AG04449 (cell line): Measurements from ENCODE around the gene FKRP.

Experiments used
- CTCF ChIA-PET: fragments of 350-600 bp; formaldehyde crosslinking; extraction: SDS; loops from one replicate; lab custom pipeline; 2021; ENCODE audit warnings: antibody characterized with exemption; lab: Yijun Ruan, JAX
- POLR2A ChIA-PET: fragments of 400-600, 350-600 bp; formaldehyde crosslinking; extraction: SDS; loops from one replicate; lab custom pipeline; 2020; ENCODE audit warnings: antibody characterized with exemption, inconsistent platforms; lab: Yijun Ruan, JAX
- DNase-seq: peaks from one replicate; pipeline ENCODE4 v3.0.0-alpha.2; 2010; ENCODE audit warnings: low read depth, low spot score
- H3K4me3 ChIP-seq: 2 replicates; pipeline ENCODE4 v1.5.1; 2011; ENCODE audit warnings: low read depth, mild to moderate bottlenecking, control low read depth, low read length
- CTCF ChIP-seq: IDR thresholded peaks from one replicate; pipeline ENCODE4 v1.5.1; 2011; ENCODE audit warnings: mild to moderate bottlenecking, moderate library complexity, low read length, control low read depth, inconsistent platforms; ENCODE audit not compliant: insufficient read depth; ENCODE audit errors: missing control alignments

The FKRP gene

GRCh38 chr19:46745521-46746280, at the start of gene FKRP:
FKRP (plus strand) TSS chr19:46746057; CDS start chr19:46755451, 9,394 bp downstream.
- no peak for DNase-seq
- TF ChIP-seq CTCF, result no peak
- H3K4me3 ChIP-seq, result peak within 1 kb of the TSS; percentile 91
- POLR2A ChIA-PET, result interaction anchor here (1.6 kb wide), 1 partner anchor 15 kb away, joined by 3 read pairs; no protein-coding TSS in a partner anchor
- CTCF ChIA-PET, result interaction anchor here (1.1 to 9.4 kb wide), 7 partner anchors 9 to 131 kb away, joined by 3 to 138 read pairs (median 5); no protein-coding TSS in a partner anchor

GRCh38 chr19:46696866-46697203, 49.0 kb upstream of the FKRP start:
- POLR2A ChIA-PET, result no interaction called here

GRCh38 chr19:46697204-46697960, 48.5 kb upstream of the FKRP start:
- DNase-seq, result no peak
- TF ChIP-seq CTCF, result no peak
- POLR2A ChIA-PET, result no interaction called here
- CTCF ChIA-PET, result interaction anchor here (0.9 to 4.6 kb wide), 7 partner anchors 10 to 84 kb away, joined by 3 to 21 read pairs (median 3); no protein-coding TSS in a partner anchor
- no peak overlapping the region for H3K4me3 ChIP-seq

More at GRCh38 chr19:46696866-46697203, 49.0 kb upstream of the FKRP start:
- CTCF ChIA-PET, result interaction anchor here (0.9 to 4.6 kb wide), 7 partner anchors 8 to 83 kb away, joined by 3 to 21 read pairs (median 4); no protein-coding TSS in a partner anchor
- no peak for DNase-seq
- TF ChIP-seq CTCF, result no peak
- no peak overlapping the region for H3K4me3 ChIP-seq

- ChIA-PET CTCF (interaction anchor here (1.2 to 4.6 kb wide), 3 partner anchors 9 to 30 kb away, joined by 3 to 21 read pairs (median 10); no protein-coding TSS in a partner anchor), POLR2A (interaction anchor here (0.7 kb wide), 1 partner anchor 39 kb away, joined by 4 read pairs; no protein-coding TSS in a partner anchor)
- TF ChIP-seq CTCF, result no peak
- no peak overlapping the region for H3K4me3 ChIP-seq
- no peak for DNase-seq
These were observed 47.2 kb upstream of the FKRP start for GRCh38 chr19:46698395-46699321.

- no peak for TF ChIP-seq CTCF
- DNase-seq, result no peak
- POLR2A ChIA-PET, result no interaction called here
- CTCF ChIA-PET, result interaction anchor here (1.0 to 6.4 kb wide), 3 partner anchors 7 to 48 kb away, joined by 3 to 116 read pairs (median 21); partner anchors contain the start of gene PRKD2
- H3K4me3 ChIP-seq, result no peak overlapping the region
These were observed 45.2 kb upstream of the FKRP start for GRCh38 chr19:46700704-46701103.
